GM18907 (cell line): ENCODE data around the gene PHOSPHO2.
"Not testable (repeated sequence)": the region's sequence is repeated elsewhere in the genome, so short reads cannot be mapped to it uniquely, and the experiment has no call there.

ENCODE experiments used
- ATAC-seq: cut with Tn5 transposase; IDR thresholded peaks from one replicate; pipeline ENCODE4 v1.9.1; 2021; ENCODE audit warnings: mild to moderate bottlenecking, moderate library complexity; ENCODE audit not compliant: unreplicated experiment

PHOSPHO2 gene

GRCh38 chr2:169683425-169684134, 10.7 kb upstream of the PHOSPHO2 start:
- no peak for ATAC-seq

GRCh38 chr2:169684135-169684565, 10.1 kb upstream of the PHOSPHO2 start:
- no peak for ATAC-seq

GRCh38 chr2:169684712-169685111, 9.6 kb upstream of the PHOSPHO2 start:
- ATAC-seq, result not testable (repeated sequence)

GRCh38 chr2:169686825-169687224, 7.4 kb upstream of the PHOSPHO2 start:
- not testable (repeated sequence) for ATAC-seq

GRCh38 chr2:169687943-169688342, 6.3 kb upstream of the PHOSPHO2 start:
- ATAC-seq, result not testable (repeated sequence)

- no peak for ATAC-seq
Measured at GRCh38 chr2:169690958-169691357, 3.3 kb upstream of the PHOSPHO2 start.

- ATAC-seq, result no peak
Measured at GRCh38 chr2:169692718-169693117, 1.6 kb upstream of the PHOSPHO2 start.

GRCh38 chr2:169693360-169693759, 909 bp upstream of the PHOSPHO2 start:
- no peak for ATAC-seq

- ATAC-seq, result no peak
Measured at GRCh38 chr2:169694894-169695260, 608 bp downstream of the PHOSPHO2 start.

GRCh38 chr2:169696381-169696780, 2.1 kb downstream of the PHOSPHO2 start:
- no peak for ATAC-seq

GRCh38 chr2:169699173-169699572, 4.9 kb downstream of the PHOSPHO2 start:
- ATAC-seq, result not testable (repeated sequence)

GRCh38 chr2:169702996-169703395, 8.7 kb downstream of the PHOSPHO2 start:
- ATAC-seq, result no peak

GRCh38 chr2:169704160-169704708, 10.0 kb downstream of the PHOSPHO2 start:
- no peak for ATAC-seq

GRCh38 chr2:169705927-169706326, 11.7 kb downstream of the PHOSPHO2 start:
- no peak for ATAC-seq

- ATAC-seq, result no peak
Measured at GRCh38 chr2:169707626-169708025, 13.4 kb downstream of the PHOSPHO2 start.

GRCh38 chr2:169709331-169709730, 15.1 kb downstream of the PHOSPHO2 start:
- no peak for ATAC-seq

- no peak for ATAC-seq
Measured at GRCh38 chr2:169709981-169710380, 15.7 kb downstream of the PHOSPHO2 start.

- no peak for ATAC-seq
Measured at GRCh38 chr2:169711751-169712509, 17.7 kb downstream of the PHOSPHO2 start.

- ATAC-seq, result no peak
Measured at GRCh38 chr2:169712791-169713227, 18.5 kb downstream of the PHOSPHO2 start.

- ATAC-seq, result no peak
Measured at GRCh38 chr2:169713331-169713730, 19.1 kb downstream of the PHOSPHO2 start.

- no peak for ATAC-seq
Measured at GRCh38 chr2:169714699-169715098, 20.4 kb downstream of the PHOSPHO2 start.
